ENCODE data around the gene CD300LF.

CD300LF gene

DNA sequence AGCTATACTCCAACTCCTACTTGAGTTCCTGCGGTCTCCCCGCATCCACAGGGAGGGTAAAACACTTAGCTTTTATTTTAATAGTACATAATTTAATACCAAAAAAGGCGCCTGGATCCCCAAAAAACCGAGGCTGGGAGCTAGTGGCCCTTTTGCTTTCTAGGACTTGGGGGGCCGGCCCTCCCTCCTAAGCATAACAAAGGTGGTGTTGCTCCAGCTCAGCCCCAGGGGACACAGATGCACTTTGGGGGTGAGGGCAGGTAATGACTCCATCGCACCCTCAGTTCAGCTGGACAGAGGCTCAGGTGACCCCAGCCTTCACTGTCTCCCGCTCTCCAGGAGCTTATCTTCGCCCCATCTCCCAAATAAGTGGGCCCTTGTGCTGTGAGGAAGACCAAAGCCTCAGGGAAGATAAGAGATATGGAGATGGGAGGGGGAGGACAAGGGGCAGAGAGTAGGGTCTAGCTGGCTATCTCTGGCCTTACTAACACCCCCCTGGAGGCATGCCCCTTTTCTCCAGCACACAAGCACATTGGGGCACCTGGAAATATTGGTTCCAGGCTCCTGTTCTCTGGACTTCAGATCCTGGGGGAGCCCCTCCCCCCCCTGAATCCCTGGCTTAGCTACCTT is 32.9 kb upstream of the CD300LF start:
- Histone ChIP-seq H3K27me3 (ENCODE audit: control insufficient read depth in 1 of 2, insufficient read depth in 2 of 2, low read length in 2 of 2) (peaks cover 10 to 22% of the 10 kb centered on the region in 2 donors), H3K27ac (ENCODE audit: low read length) (no peak overlapping the region), H3K36me3 (ENCODE audit: control insufficient read depth in 2 of 2, insufficient read depth in 2 of 2, low read length in 2 of 2) (no peaks in the 10 kb centered on the region), H3K9me3 (ENCODE audit: control insufficient read depth in 2 of 2, low read length in 2 of 2) (no peaks in the 10 kb centered on the region), H3K9ac (ENCODE audit: low read length in 2 of 2) (no peak overlapping the region), H3K4me3 (ENCODE audit: low read length in 2 of 2) (no peak overlapping the region), H3K4me1 (ENCODE audit: control insufficient read depth, insufficient read depth, low read length) (peaks cover 27% of the 10 kb centered on the region)

DNA sequence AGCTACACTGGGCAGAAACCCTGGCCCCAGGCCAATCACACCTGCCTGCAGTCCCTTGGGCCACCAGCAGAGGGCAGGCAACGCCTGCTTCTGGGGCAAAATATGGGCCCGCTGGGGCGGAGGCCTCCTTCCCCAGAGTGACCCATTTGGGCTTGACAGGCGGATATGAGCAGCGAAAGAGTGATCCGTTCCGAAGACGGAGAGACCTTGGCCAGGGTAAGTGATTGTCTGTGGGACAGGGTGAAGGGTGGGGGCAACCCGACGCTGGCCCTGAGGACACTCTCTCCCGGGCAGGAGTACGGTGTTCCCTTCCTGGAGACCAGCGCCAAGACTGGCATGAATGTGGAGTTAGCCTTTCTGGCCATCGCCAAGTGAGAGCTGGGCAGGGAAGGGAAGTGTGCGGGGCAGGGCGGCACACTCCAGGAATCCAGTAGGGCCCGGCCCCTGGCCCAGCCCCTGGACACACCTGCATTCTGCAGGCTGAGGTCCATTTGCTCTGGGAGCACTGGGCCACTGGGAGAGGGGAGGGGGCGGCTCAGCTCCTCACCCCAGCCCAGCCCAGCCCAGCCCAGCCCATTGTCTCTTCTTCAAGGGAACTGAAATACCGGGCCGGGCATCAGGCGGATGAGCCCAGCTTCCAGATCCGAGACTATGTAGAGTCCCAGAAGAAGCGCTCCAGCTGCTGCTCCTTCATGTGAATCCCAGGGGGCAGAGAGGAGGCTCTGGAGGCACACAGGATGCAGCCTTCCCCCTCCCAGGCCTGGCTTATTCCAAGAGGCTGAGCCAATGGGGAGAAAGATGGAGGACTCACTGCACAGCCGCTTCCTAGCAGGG is 32.2 kb upstream of the CD300LF start:
- no peak overlapping the region for H3K27ac ChIP-seq (ENCODE audit: low read length)
- H3K27me3 ChIP-seq (ENCODE audit: control insufficient read depth in 1 of 2, insufficient read depth in 2 of 2, low read length in 2 of 2): peaks cover 16 to 25% of the 10 kb centered on the region in 2 donors
- H3K9ac ChIP-seq (ENCODE audit: low read length in 2 of 2): no peak overlapping the region

DNA sequence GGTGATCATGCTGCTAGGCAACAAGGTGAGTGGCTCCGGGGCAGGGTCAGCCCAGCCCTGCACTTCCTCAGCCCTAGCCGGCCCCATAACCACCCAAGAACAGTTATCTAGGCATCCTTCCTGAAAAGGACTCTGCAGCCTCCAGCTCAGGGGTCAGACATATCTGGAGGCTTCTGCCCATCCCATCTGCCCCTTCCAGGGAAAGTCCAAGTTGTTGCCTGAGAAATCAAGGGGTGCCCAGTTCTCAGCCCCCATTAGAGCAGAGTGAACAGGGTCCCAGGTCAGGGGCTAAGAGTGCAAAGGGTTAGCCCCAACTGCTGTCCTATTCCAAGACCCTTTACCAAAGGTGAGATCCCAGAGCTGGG is 31.6 kb upstream of the CD300LF start:
- peaks cover 16% of the 10 kb centered on the region for H3K4me1 ChIP-seq (ENCODE audit: control insufficient read depth, insufficient read depth, low read length)
- H3K9me3 ChIP-seq (ENCODE audit: control insufficient read depth in 2 of 2, low read length in 2 of 2): no peaks in the 10 kb centered on the region
- no peaks in the 10 kb centered on the region for H3K36me3 ChIP-seq (ENCODE audit: control insufficient read depth in 2 of 2, insufficient read depth in 2 of 2, low read length in 2 of 2)
- peaks cover 16 to 26% of the 10 kb centered on the region in 2 donors for H3K27me3 ChIP-seq (ENCODE audit: control insufficient read depth in 1 of 2, insufficient read depth in 2 of 2, low read length in 2 of 2)
- H3K4me3 ChIP-seq (ENCODE audit: low read length in 2 of 2): peak overlapping the region in 1 of 2 donors; percentile 60
- H3K27ac ChIP-seq (ENCODE audit: low read length): no peak overlapping the region
- H3K9ac ChIP-seq (ENCODE audit: low read length in 2 of 2): no peak overlapping the region

More for the DNA sequence above, 32.2 kb upstream of the CD300LF start:
- H3K36me3 ChIP-seq (ENCODE audit: control insufficient read depth in 2 of 2, insufficient read depth in 2 of 2, low read length in 2 of 2): no peaks in the 10 kb centered on the region
- peak overlapping the region in 1 of 2 donors; percentile 60 for H3K4me3 ChIP-seq (ENCODE audit: low read length in 2 of 2)
- peaks cover 22% of the 10 kb centered on the region for H3K4me1 ChIP-seq (ENCODE audit: control insufficient read depth, insufficient read depth, low read length)
- no peaks in the 10 kb centered on the region for H3K9me3 ChIP-seq (ENCODE audit: control insufficient read depth in 2 of 2, low read length in 2 of 2)

DNA sequence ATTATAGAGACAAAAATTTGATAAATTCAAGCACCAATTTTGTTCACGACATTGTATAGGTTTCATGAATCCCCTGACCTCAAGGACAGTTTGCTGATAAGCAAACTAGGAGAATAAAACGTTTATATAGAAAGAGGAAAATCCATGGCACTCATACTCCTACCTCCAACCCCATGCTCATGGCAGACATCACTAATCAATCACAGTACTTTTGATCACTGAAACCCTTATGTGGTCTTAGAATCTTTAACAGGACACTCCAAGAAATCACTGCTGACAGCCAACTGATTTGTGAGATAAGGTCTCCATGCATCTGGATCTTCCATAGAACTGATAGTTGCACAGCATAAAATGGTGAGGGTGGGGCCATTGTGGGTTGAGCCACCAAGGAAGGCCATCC is 31.0 kb upstream of the CD300LF start:
- peak overlapping the region in 1 of 2 donors; percentile 29 for H3K9ac ChIP-seq (ENCODE audit: low read length in 2 of 2)
- H3K4me1 ChIP-seq (ENCODE audit: control insufficient read depth, insufficient read depth, low read length): peaks cover 11% of the 10 kb centered on the region
- no peaks in the 10 kb centered on the region for H3K36me3 ChIP-seq (ENCODE audit: control insufficient read depth in 2 of 2, insufficient read depth in 2 of 2, low read length in 2 of 2)
- no peak overlapping the region for H3K27ac ChIP-seq (ENCODE audit: low read length)
- peaks cover 22 to 28% of the 10 kb centered on the region in 2 donors for H3K27me3 ChIP-seq (ENCODE audit: control insufficient read depth in 1 of 2, insufficient read depth in 2 of 2, low read length in 2 of 2)
- no peak overlapping the region for H3K4me3 ChIP-seq (ENCODE audit: low read length in 2 of 2)
- H3K9me3 ChIP-seq (ENCODE audit: control insufficient read depth in 2 of 2, low read length in 2 of 2): no peaks in the 10 kb centered on the region

DNA sequence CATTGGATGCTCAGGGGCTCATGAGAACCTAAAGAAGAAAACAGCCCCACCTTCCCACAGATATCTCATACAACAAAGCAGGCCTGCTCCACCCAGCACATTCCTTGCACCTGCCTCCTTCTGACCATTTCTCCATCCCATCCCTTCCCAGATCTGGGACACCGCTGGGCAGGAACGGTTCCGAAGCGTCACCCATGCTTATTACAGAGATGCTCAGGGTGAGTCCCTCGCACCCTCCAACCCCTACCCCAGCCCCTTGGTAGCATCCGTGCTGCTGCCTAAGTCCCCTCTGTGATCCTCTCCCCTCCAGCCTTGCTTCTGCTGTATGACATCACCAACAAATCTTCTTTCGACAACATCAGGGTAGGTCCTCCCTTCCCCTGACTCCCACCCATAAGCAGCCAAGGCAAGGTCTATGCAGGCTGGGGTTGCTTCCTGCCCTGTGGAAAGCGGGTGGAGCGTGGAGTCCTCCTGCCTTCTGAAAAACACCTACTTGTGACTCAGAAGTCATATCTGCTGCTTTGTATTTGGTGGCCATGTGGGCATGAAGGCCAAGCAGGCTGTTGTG is 30.3 kb upstream of the CD300LF start:
- H3K27ac ChIP-seq (ENCODE audit: low read length): no peak overlapping the region
- no peak overlapping the region for H3K9ac ChIP-seq (ENCODE audit: low read length in 2 of 2)
- no peaks in the 10 kb centered on the region for H3K9me3 ChIP-seq (ENCODE audit: control insufficient read depth in 2 of 2, low read length in 2 of 2)
- no peaks in the 10 kb centered on the region for H3K36me3 ChIP-seq (ENCODE audit: control insufficient read depth in 2 of 2, insufficient read depth in 2 of 2, low read length in 2 of 2)
- no peak overlapping the region for H3K4me3 ChIP-seq (ENCODE audit: low read length in 2 of 2)
- H3K27me3 ChIP-seq (ENCODE audit: control insufficient read depth in 1 of 2, insufficient read depth in 2 of 2, low read length in 2 of 2): peaks cover 29 to 31% of the 10 kb centered on the region in 2 donors
- H3K4me1 ChIP-seq (ENCODE audit: control insufficient read depth, insufficient read depth, low read length): peaks cover 12% of the 10 kb centered on the region

DNA sequence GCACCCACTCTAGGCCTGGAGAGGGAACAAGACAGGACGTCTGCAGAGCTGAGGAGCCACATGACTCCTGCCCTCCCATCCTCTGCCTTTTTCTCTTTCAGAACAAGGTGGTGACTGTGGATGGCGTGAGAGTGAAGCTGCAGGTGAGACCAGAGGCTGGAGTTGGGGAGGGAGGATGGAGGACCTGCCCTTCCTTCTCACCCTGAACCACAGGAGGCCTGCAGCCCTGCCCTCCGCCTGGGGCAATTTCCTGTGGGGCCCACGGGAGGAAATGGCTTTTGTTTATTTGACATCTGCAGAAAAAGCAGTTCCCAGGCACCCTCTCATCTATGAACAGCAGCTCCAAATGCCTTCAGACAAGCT is 29.4 kb upstream of the CD300LF start:
- H3K4me1 ChIP-seq (ENCODE audit: control insufficient read depth, insufficient read depth, low read length): peaks cover 20% of the 10 kb centered on the region
- H3K27me3 ChIP-seq (ENCODE audit: control insufficient read depth in 1 of 2, insufficient read depth in 2 of 2, low read length in 2 of 2): peaks cover 38 to 41% of the 10 kb centered on the region in 2 donors
- H3K27ac ChIP-seq (ENCODE audit: low read length): no peak overlapping the region
- H3K9me3 ChIP-seq (ENCODE audit: control insufficient read depth in 2 of 2, low read length in 2 of 2): no peaks in the 10 kb centered on the region
- no peak overlapping the region for H3K9ac ChIP-seq (ENCODE audit: low read length in 2 of 2)
- no peaks in the 10 kb centered on the region for H3K36me3 ChIP-seq (ENCODE audit: control insufficient read depth in 2 of 2, insufficient read depth in 2 of 2, low read length in 2 of 2)
- no peak overlapping the region for H3K4me3 ChIP-seq (ENCODE audit: low read length in 2 of 2)

DNA sequence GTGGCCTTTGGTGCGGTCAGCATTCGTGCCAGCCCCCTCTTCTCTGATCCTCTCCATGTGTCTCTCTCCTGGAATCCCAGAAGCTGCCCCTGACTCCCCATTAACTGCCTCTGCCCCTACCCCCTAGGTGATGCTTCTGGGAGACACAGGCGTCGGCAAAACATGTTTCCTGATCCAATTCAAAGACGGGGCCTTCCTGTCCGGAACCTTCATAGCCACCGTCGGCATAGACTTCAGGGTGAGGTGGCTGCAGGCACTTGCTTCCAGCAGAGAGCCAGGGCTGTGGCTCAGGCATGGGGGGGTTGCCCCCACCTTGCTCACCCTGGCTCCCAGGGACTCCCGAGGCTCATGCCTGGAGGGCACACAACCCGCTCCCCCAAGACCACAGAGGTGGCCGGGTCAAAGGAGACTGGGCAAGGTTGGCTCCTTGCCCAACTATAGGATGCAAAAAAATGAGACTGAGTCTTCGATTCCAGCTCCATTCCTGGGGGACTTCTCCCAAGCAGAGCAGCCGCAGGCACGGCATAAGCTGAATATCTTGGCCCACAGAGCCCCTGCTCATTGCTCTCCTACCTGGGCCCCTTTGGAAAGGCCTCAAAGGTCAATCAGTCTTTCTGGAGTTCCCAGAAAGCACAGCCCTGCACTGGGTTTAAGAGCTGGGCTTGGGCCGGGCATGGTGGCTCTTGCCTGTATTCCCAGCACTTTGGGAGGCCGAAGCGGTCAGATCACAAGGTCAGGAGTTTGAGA is 28.1 kb upstream of the CD300LF start:
- no peak overlapping the region for H3K9ac ChIP-seq (ENCODE audit: low read length in 2 of 2)
- peaks cover 41 to 51% of the 10 kb centered on the region in 2 donors for H3K27me3 ChIP-seq (ENCODE audit: control insufficient read depth in 1 of 2, insufficient read depth in 2 of 2, low read length in 2 of 2)
- no peaks in the 10 kb centered on the region for H3K36me3 ChIP-seq (ENCODE audit: control insufficient read depth in 2 of 2, insufficient read depth in 2 of 2, low read length in 2 of 2)
- H3K9me3 ChIP-seq (ENCODE audit: control insufficient read depth in 2 of 2, low read length in 2 of 2): no peaks in the 10 kb centered on the region
- no peak overlapping the region for H3K27ac ChIP-seq (ENCODE audit: low read length)
- H3K4me1 ChIP-seq (ENCODE audit: control insufficient read depth, insufficient read depth, low read length): peaks cover 21% of the 10 kb centered on the region
- no peak overlapping the region for H3K4me3 ChIP-seq (ENCODE audit: low read length in 2 of 2)

DNA sequence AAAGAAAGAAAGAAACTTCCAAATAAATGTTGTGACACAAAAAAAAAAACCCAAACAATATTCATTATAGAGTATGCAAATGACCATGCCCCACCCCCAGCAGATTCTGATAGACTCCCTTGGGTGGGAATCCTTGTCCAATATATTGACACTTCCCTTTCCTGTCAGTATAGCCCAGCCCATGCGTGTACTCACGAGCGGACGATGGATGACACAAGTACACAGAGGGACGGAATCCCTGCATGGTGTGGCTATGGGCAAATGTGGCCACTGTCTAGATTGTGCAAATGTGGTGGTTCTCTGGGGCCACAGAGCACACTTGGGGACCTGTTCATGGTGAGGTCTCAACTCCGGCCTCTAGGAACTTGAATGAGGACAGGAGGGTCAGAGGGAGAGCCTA is 27.4 kb upstream of the CD300LF start:
- H3K4me3 ChIP-seq (ENCODE audit: low read length in 2 of 2): no peak overlapping the region
- no peak overlapping the region for H3K27ac ChIP-seq (ENCODE audit: low read length)
- H3K27me3 ChIP-seq (ENCODE audit: control insufficient read depth in 1 of 2, insufficient read depth in 2 of 2, low read length in 2 of 2): peaks cover 41 to 51% of the 10 kb centered on the region in 2 donors
- H3K9me3 ChIP-seq (ENCODE audit: control insufficient read depth in 2 of 2, low read length in 2 of 2): no peaks in the 10 kb centered on the region
- H3K9ac ChIP-seq (ENCODE audit: low read length in 2 of 2): no peak overlapping the region
- peaks cover 21% of the 10 kb centered on the region for H3K4me1 ChIP-seq (ENCODE audit: control insufficient read depth, insufficient read depth, low read length)
- H3K36me3 ChIP-seq (ENCODE audit: control insufficient read depth in 2 of 2, insufficient read depth in 2 of 2, low read length in 2 of 2): no peaks in the 10 kb centered on the region

DNA sequence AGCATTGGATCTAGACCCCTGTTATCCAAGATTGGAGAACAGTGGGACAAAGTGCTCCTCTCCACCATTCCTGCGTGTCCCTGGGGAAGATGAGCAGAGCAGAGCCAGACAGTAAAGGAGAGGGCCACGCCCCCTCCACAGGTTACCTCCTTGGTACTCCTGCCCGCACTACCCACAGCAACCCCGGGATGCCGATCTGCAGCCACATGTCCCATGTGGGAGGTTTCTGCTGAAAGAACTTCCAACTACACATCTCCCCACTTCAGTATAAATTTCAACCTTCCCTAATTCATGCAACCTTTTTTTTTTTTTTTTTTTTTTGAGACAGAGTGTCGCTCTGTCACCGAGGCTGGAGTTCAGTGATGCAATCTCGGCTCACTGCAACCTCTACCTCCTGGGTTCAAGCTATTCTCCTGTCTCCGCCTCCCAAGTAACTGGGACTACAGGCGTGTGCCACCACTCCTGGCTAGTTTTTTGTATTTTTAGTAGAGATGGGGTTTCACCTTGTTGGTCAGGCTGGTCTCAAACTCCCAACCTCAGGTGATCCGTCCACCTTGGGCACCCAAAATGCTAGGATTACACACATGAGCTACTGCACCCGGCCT is 26.6 kb upstream of the CD300LF start:
- Histone ChIP-seq H3K27me3 (ENCODE audit: control insufficient read depth in 1 of 2, insufficient read depth in 2 of 2, low read length in 2 of 2) (peaks cover 41 to 49% of the 10 kb centered on the region in 2 donors), H3K9me3 (ENCODE audit: control insufficient read depth in 2 of 2, low read length in 2 of 2) (no peaks in the 10 kb centered on the region), H3K4me1 (ENCODE audit: control insufficient read depth, insufficient read depth, low read length) (peaks cover 15% of the 10 kb centered on the region), H3K9ac (ENCODE audit: low read length in 2 of 2) (no peak overlapping the region), H3K36me3 (ENCODE audit: control insufficient read depth in 2 of 2, insufficient read depth in 2 of 2, low read length in 2 of 2) (no peaks in the 10 kb centered on the region), H3K4me3 (ENCODE audit: low read length in 2 of 2) (no peak overlapping the region), H3K27ac (ENCODE audit: low read length) (no peak overlapping the region)
